ENCODE measurements around the gene MAP4K4.

Gene MAP4K4

GRCh38 chr2:101869527-101869926 is 172.0 kb downstream of the MAP4K4 start:
- Histone ChIP-seq H3K79me2 (ENCODE audit: insufficient read depth, low read length) (no peaks in the 10 kb centered on the region), H4K20me1 (ENCODE audit: insufficient read depth, low read length) (no peaks in the 10 kb centered on the region; the same call in 1 of the 2 replicates), H3K27me3 (ENCODE audit: insufficient read depth, low read length, poor library complexity) (no peaks in the 10 kb centered on the region), H3K36me3 (ENCODE audit: insufficient read depth, low read length) (peaks cover 96% of the 10 kb centered on the region), H3K27ac (ENCODE audit: low read length) (no peak overlapping the region), H3K9ac (ENCODE audit: low read depth, low read length) (no peak overlapping the region), H3K9me3 (ENCODE audit: insufficient read depth, low read length, severe bottlenecking) (no peaks in the 10 kb centered on the region), H3K4me2 (ENCODE audit: insufficient read depth, low read length) (no peak overlapping the region), H3K4me3 (ENCODE audit: low read depth in 1 of 2, low read length in 2 of 2) (no peak overlapping the region), H3K4me1 (ENCODE audit: insufficient read depth, low read length) (no peaks in the 10 kb centered on the region), H2AFZ (ENCODE audit: low read depth, low read length) (no peak overlapping the region)
- TF ChIP-seq EZH2 (IDR thresholded peaks at IDR 0.05; ENCODE audit: borderline replicate concordance, low read depth, low read length, severe bottlenecking) (no peak), CTCF (IDR thresholded peaks at IDR 0.05; ENCODE audit: borderline replicate concordance, extremely low read depth, low read length, poor library complexity, severe bottlenecking) (no peak)
- ATAC-seq (ENCODE audit: insufficient read depth, low read depth) (no peak), DNase-seq (no peak)

GRCh38 chr2:101870444-101870843 is 172.9 kb downstream of the MAP4K4 start:
- Histone ChIP-seq H3K4me1 (ENCODE audit: insufficient read depth, low read length) (no peaks in the 10 kb centered on the region), H3K36me3 (ENCODE audit: insufficient read depth, low read length) (peaks cover 95% of the 10 kb centered on the region), H3K79me2 (ENCODE audit: insufficient read depth, low read length) (no peaks in the 10 kb centered on the region), H4K20me1 (ENCODE audit: insufficient read depth, low read length) (no peaks in the 10 kb centered on the region; the same call in 1 of the 2 replicates), H3K9me3 (ENCODE audit: insufficient read depth, low read length, severe bottlenecking) (no peaks in the 10 kb centered on the region), H3K4me2 (ENCODE audit: insufficient read depth, low read length) (no peak overlapping the region), H3K9ac (ENCODE audit: low read depth, low read length) (no peak overlapping the region), H3K27ac (ENCODE audit: low read length) (no peak overlapping the region), H2AFZ (ENCODE audit: low read depth, low read length) (no peak overlapping the region), H3K27me3 (ENCODE audit: insufficient read depth, low read length, poor library complexity) (no peaks in the 10 kb centered on the region), H3K4me3 (ENCODE audit: low read depth in 1 of 2, low read length in 2 of 2) (no peak overlapping the region)
- ATAC-seq (ENCODE audit: insufficient read depth, low read depth) (no peak; the same call in 2 of the 3 replicates), DNase-seq (no peak)
- no peak for TF ChIP-seq CTCF (IDR thresholded peaks at IDR 0.05; ENCODE audit: borderline replicate concordance, extremely low read depth, low read length, poor library complexity, severe bottlenecking)
- no peak for TF ChIP-seq EZH2 (IDR thresholded peaks at IDR 0.05; ENCODE audit: borderline replicate concordance, low read depth, low read length, severe bottlenecking)

GRCh38 chr2:101871480-101871879 is 174.0 kb downstream of the MAP4K4 start:
- TF ChIP-seq EZH2 (IDR thresholded peaks at IDR 0.05; ENCODE audit: borderline replicate concordance, low read depth, low read length, severe bottlenecking), result no peak
- no peak for TF ChIP-seq CTCF (IDR thresholded peaks at IDR 0.05; ENCODE audit: borderline replicate concordance, extremely low read depth, low read length, poor library complexity, severe bottlenecking)
- H3K9me3 ChIP-seq (ENCODE audit: insufficient read depth, low read length, severe bottlenecking), result no peaks in the 10 kb centered on the region
- no peak overlapping the region for H3K9ac ChIP-seq (ENCODE audit: low read depth, low read length)
- H3K4me2 ChIP-seq (ENCODE audit: insufficient read depth, low read length), result no peak overlapping the region
- no peak for ATAC-seq (ENCODE audit: insufficient read depth, low read depth)
- H2AFZ ChIP-seq (ENCODE audit: low read depth, low read length), result no peak overlapping the region
- no peak for DNase-seq
- no peak overlapping the region for H3K4me3 ChIP-seq (ENCODE audit: low read depth in 1 of 2, low read length in 2 of 2)
- no peaks in the 10 kb centered on the region for H3K27me3 ChIP-seq (ENCODE audit: insufficient read depth, low read length, poor library complexity)
- H3K4me1 ChIP-seq (ENCODE audit: insufficient read depth, low read length), result no peaks in the 10 kb centered on the region
- no peak overlapping the region for H3K27ac ChIP-seq (ENCODE audit: low read length)
- H3K79me2 ChIP-seq (ENCODE audit: insufficient read depth, low read length), result no peaks in the 10 kb centered on the region
- no peaks in the 10 kb centered on the region; the same call in 1 of the 2 replicates for H4K20me1 ChIP-seq (ENCODE audit: insufficient read depth, low read length)
- H3K36me3 ChIP-seq (ENCODE audit: insufficient read depth, low read length), result peaks cover 95% of the 10 kb centered on the region

- Histone ChIP-seq H3K4me2 (ENCODE audit: insufficient read depth, low read length) (no peak overlapping the region), H3K36me3 (ENCODE audit: insufficient read depth, low read length) (peaks cover 94% of the 10 kb centered on the region), H4K20me1 (ENCODE audit: insufficient read depth, low read length) (no peaks in the 10 kb centered on the region; the same call in 1 of the 2 replicates), H3K4me1 (ENCODE audit: insufficient read depth, low read length) (no peaks in the 10 kb centered on the region), H3K27me3 (ENCODE audit: insufficient read depth, low read length, poor library complexity) (no peaks in the 10 kb centered on the region), H3K27ac (ENCODE audit: low read length) (no peak overlapping the region), H3K9ac (ENCODE audit: low read depth, low read length) (no peak overlapping the region), H2AFZ (ENCODE audit: low read depth, low read length) (no peak overlapping the region), H3K79me2 (ENCODE audit: insufficient read depth, low read length) (no peaks in the 10 kb centered on the region), H3K9me3 (ENCODE audit: insufficient read depth, low read length, severe bottlenecking) (no peaks in the 10 kb centered on the region), H3K4me3 (ENCODE audit: low read depth in 1 of 2, low read length in 2 of 2) (no peak overlapping the region)
- TF ChIP-seq EZH2 (IDR thresholded peaks at IDR 0.05; ENCODE audit: borderline replicate concordance, low read depth, low read length, severe bottlenecking) (no peak), CTCF (IDR thresholded peaks at IDR 0.05; ENCODE audit: borderline replicate concordance, extremely low read depth, low read length, poor library complexity, severe bottlenecking) (no peak)
- ATAC-seq (ENCODE audit: insufficient read depth, low read depth) (no peak), DNase-seq (no peak)
Observed at GRCh38 chr2:101872480-101872879, 175.0 kb downstream of the MAP4K4 start.

All from DND-41 (cell line).